ENCODE data around the gene ANXA8. TPM values are rescaled to one million over a fixed set of nuclear protein-coding genes. Genes with fewer than 3 reads are reported as not detected.
"Not testable (repeated sequence)": the region's sequence is repeated elsewhere in the genome, so short reads cannot be mapped to it uniquely, and the experiment has no call there.

The ANXA8 gene
- total RNA-seq, 1 experiment from 2014 or later, result 172 TPM

GRCh38 chr10:47484786-47485185 lies 871 bp upstream of the ANXA8 start:
- POLR2A ChIA-PET (ENCODE audit: unreplicated experiment); H3K27me3 ChIP-seq (ENCODE audit: insufficient read depth, low read depth); H3K79me2 ChIP-seq (ENCODE audit: low read depth); BruUV-seq (replicated peaks); H3K9me3 ChIP-seq (ENCODE audit: insufficient read depth, low read depth); H3K4me3 ChIP-seq; H3K4me1 ChIP-seq (replicated peaks; ENCODE audit: insufficient read depth); intact Hi-C loops (cut with micrococcal nuclease; ENCODE audit: unreplicated experiment); H3K27ac ChIP-seq; H3K4me2 ChIP-seq; DNase-seq; H3K9me2 ChIP-seq (ENCODE audit: insufficient read depth); CTCF ChIA-PET; H2AFZ ChIP-seq; H3F3A ChIP-seq (ENCODE audit: insufficient read depth, low read depth); H4K20me1 ChIP-seq (ENCODE audit: insufficient read depth); H3K36me3 ChIP-seq (ENCODE audit: low read depth): not testable (repeated sequence)

DNA sequence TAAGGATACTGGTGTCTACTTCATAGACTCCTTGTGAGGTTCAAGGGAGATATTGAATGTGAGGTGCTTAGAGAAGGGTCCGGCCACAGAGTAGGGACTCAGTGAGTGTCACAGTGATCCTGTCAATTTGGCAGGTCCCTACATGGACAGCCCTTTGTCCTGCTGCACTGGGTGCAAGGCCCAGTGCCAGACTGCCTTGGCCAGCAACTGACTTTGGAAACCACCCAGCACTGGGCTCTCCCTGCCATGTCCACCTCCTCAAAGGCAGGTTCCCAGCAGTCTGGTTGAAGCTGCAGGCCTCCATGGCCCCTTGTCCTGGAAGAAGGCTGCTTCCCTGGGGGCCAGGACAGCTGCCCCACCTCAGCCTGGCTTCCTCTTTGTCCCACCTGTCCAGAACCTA lies 1.5 kb downstream of the ANXA8 start:
- BruUV-seq (replicated peaks), result TSS peak; percentile 86
- H4K20me1 ChIP-seq (ENCODE audit: insufficient read depth); H3K4me1 ChIP-seq (replicated peaks; ENCODE audit: insufficient read depth); CTCF ChIA-PET; H3K9me3 ChIP-seq (ENCODE audit: insufficient read depth, low read depth); H3K27me3 ChIP-seq (ENCODE audit: insufficient read depth, low read depth); H3K4me2 ChIP-seq; intact Hi-C loops (cut with micrococcal nuclease; ENCODE audit: unreplicated experiment); H2AFZ ChIP-seq; H3K36me3 ChIP-seq (ENCODE audit: low read depth); H3K4me3 ChIP-seq; POLR2A ChIA-PET (ENCODE audit: unreplicated experiment); H3K9me2 ChIP-seq (ENCODE audit: insufficient read depth); H3F3A ChIP-seq (ENCODE audit: insufficient read depth, low read depth); DNase-seq; H3K27ac ChIP-seq; H3K79me2 ChIP-seq (ENCODE audit: low read depth): not testable (repeated sequence)

DNA sequence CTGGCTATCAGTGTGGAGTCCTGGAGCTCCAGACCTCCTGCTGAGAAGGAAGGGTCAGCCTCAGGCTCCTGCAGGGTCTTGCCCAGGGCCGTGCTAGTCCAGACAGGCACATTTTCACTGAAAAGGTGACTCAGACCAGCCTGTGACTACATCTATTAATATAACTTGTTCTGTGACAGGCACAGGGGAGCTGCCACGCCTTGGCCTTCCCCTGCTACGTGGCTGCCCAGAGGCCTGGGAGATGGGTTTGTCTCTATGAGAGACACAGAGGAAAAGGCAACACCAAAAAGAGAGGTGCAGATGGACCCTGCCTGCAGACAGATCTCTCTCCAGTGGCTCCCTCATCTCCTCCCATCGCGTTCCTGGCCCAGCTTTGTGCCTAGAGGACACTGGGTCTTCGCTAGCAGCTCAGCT lies 2.1 kb downstream of the ANXA8 start:
- CTCF ChIA-PET; H3F3A ChIP-seq (ENCODE audit: insufficient read depth, low read depth); intact Hi-C loops (cut with micrococcal nuclease; ENCODE audit: unreplicated experiment); H3K4me1 ChIP-seq (replicated peaks; ENCODE audit: insufficient read depth); H2AFZ ChIP-seq; H3K27me3 ChIP-seq (ENCODE audit: insufficient read depth, low read depth); H3K9me3 ChIP-seq (ENCODE audit: insufficient read depth, low read depth); H3K9me2 ChIP-seq (ENCODE audit: insufficient read depth); POLR2A ChIA-PET (ENCODE audit: unreplicated experiment); H3K4me3 ChIP-seq; H3K79me2 ChIP-seq (ENCODE audit: low read depth); H3K36me3 ChIP-seq (ENCODE audit: low read depth); H4K20me1 ChIP-seq (ENCODE audit: insufficient read depth); BruUV-seq (replicated peaks): not testable (repeated sequence)
- DNase-seq, result peak; percentile 35
- Histone ChIP-seq H3K27ac (peak overlapping the region; percentile 66), H3K4me2 (peak overlapping the region; percentile 59)

DNA sequence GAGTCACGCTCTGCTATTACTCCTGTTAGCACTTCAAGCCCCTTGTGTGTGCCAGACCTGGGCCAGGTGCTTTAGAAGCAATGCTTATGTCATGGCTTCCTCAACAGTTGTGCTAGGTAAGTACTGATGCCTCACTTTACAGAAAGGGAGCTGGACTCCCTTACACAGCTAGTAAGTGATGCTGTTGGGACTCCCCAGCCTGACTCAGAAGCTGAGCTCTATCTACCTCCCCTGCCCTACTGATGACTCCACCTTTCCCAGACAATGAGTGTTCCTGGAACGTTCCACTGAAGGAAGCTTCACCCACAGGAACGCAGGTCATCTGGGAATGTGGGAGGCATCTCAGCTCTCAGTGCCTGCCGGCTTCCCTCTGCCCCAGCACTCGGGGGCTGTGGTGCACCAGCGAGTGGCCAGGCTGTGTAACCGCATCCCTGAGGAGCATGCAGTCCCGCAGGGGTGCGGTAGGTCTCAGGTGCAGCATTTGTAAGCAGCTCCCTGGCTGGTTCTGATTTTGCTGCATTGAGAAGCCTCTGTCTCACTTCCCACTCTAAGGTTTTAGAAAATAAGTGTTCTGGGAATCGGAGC lies 2.6 kb downstream of the ANXA8 start:
- H3F3A ChIP-seq (ENCODE audit: insufficient read depth, low read depth); H3K9me3 ChIP-seq (ENCODE audit: insufficient read depth, low read depth); CTCF ChIA-PET; H4K20me1 ChIP-seq (ENCODE audit: insufficient read depth); H3K36me3 ChIP-seq (ENCODE audit: low read depth); H3K4me3 ChIP-seq; intact Hi-C loops (cut with micrococcal nuclease; ENCODE audit: unreplicated experiment); POLR2A ChIA-PET (ENCODE audit: unreplicated experiment); H3K27me3 ChIP-seq (ENCODE audit: insufficient read depth, low read depth); H3K79me2 ChIP-seq (ENCODE audit: low read depth); H3K9me2 ChIP-seq (ENCODE audit: insufficient read depth); H3K4me1 ChIP-seq (replicated peaks; ENCODE audit: insufficient read depth); BruUV-seq (replicated peaks); H2AFZ ChIP-seq: not testable (repeated sequence)
- peak; percentile 67 to 82 for DNase-seq
- Histone ChIP-seq H3K27ac (peak overlapping the region; percentile 66), H3K4me2 (peak overlapping the region; percentile 64)

GRCh38 chr10:47480133-47480532 lies 3.8 kb downstream of the ANXA8 start:
- H3F3A ChIP-seq (ENCODE audit: insufficient read depth, low read depth); H3K27me3 ChIP-seq (ENCODE audit: insufficient read depth, low read depth); H3K27ac ChIP-seq; H3K79me2 ChIP-seq (ENCODE audit: low read depth); H3K9me2 ChIP-seq (ENCODE audit: insufficient read depth); BruUV-seq (replicated peaks); POLR2A ChIA-PET (ENCODE audit: unreplicated experiment); H2AFZ ChIP-seq; H3K36me3 ChIP-seq (ENCODE audit: low read depth); H3K4me2 ChIP-seq; DNase-seq; intact Hi-C loops (cut with micrococcal nuclease; ENCODE audit: unreplicated experiment); H3K9me3 ChIP-seq (ENCODE audit: insufficient read depth, low read depth); H3K4me3 ChIP-seq; CTCF ChIA-PET; H4K20me1 ChIP-seq (ENCODE audit: insufficient read depth); H3K4me1 ChIP-seq (replicated peaks; ENCODE audit: insufficient read depth): not testable (repeated sequence)

DNA sequence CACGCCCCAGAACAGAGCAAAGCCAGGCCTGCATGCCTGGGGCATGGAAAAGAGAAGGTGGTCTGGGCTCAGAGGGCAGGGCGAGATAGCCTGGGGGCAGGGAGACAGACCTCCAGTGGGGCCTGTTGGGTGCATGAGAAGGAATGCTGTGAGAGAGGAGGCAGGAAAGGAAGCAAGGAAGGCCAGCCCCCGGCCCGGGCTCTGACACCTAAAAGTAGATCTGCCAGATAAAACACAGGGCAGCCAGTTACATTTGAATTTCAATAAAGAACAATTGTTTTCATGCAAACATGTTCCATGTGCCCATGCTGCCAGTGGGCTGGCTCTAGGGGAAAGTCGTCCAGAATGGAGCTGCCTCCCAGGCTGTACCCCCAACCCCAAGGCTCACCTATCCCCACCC lies 5.8 kb downstream of the ANXA8 start:
- H3K79me2 ChIP-seq (ENCODE audit: low read depth); H3K9me3 ChIP-seq (ENCODE audit: insufficient read depth, low read depth); H3K4me1 ChIP-seq (replicated peaks; ENCODE audit: insufficient read depth); H3K4me3 ChIP-seq; BruUV-seq (replicated peaks); H4K20me1 ChIP-seq (ENCODE audit: insufficient read depth); CTCF ChIA-PET; H3K27me3 ChIP-seq (ENCODE audit: insufficient read depth, low read depth); H3F3A ChIP-seq (ENCODE audit: insufficient read depth, low read depth); H3K4me2 ChIP-seq; POLR2A ChIA-PET (ENCODE audit: unreplicated experiment); DNase-seq; H3K9me2 ChIP-seq (ENCODE audit: insufficient read depth); H2AFZ ChIP-seq; H3K27ac ChIP-seq; H3K36me3 ChIP-seq (ENCODE audit: low read depth); intact Hi-C loops (cut with micrococcal nuclease; ENCODE audit: unreplicated experiment): not testable (repeated sequence)

- H3K9me2 ChIP-seq (ENCODE audit: insufficient read depth); BruUV-seq (replicated peaks); POLR2A ChIA-PET (ENCODE audit: unreplicated experiment); CTCF ChIA-PET; H3K27me3 ChIP-seq (ENCODE audit: insufficient read depth, low read depth); H3K79me2 ChIP-seq (ENCODE audit: low read depth); H4K20me1 ChIP-seq (ENCODE audit: insufficient read depth); H3F3A ChIP-seq (ENCODE audit: insufficient read depth, low read depth); H3K9me3 ChIP-seq (ENCODE audit: insufficient read depth, low read depth); H2AFZ ChIP-seq; H3K4me2 ChIP-seq; DNase-seq; H3K36me3 ChIP-seq (ENCODE audit: low read depth); H3K4me1 ChIP-seq (replicated peaks; ENCODE audit: insufficient read depth); H3K4me3 ChIP-seq; H3K27ac ChIP-seq; intact Hi-C loops (cut with micrococcal nuclease; ENCODE audit: unreplicated experiment): not testable (repeated sequence)
Measured at GRCh38 chr10:47477078-47477477, 6.8 kb downstream of the ANXA8 start.

DNA sequence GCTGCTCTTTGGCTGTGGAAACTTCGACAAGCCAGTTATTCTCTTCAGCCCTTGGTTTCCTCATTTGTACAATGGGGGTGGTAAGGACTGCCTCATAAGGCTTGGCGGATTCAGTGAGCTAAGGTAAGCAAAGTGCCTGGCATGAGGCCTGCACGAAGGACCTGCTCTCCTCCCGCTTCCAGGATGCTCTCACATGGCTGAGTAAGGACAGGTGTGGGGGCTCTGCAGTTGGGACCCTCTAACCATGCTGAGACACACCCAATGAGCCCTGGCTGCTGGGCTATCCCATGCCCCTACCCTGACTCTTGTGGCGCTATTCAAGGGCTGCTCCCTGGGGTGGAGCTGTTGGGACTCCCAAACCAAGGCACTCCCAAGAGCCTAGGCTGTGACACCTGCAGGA lies 8.8 kb downstream of the ANXA8 start:
- intact Hi-C loops (cut with micrococcal nuclease; ENCODE audit: unreplicated experiment); BruUV-seq (replicated peaks); H3K27ac ChIP-seq; H3F3A ChIP-seq (ENCODE audit: insufficient read depth, low read depth); H3K4me1 ChIP-seq (replicated peaks; ENCODE audit: insufficient read depth); DNase-seq; H3K4me2 ChIP-seq; H3K4me3 ChIP-seq; H3K27me3 ChIP-seq (ENCODE audit: insufficient read depth, low read depth); H3K9me2 ChIP-seq (ENCODE audit: insufficient read depth); H3K36me3 ChIP-seq (ENCODE audit: low read depth); H2AFZ ChIP-seq; H4K20me1 ChIP-seq (ENCODE audit: insufficient read depth); POLR2A ChIA-PET (ENCODE audit: unreplicated experiment); H3K9me3 ChIP-seq (ENCODE audit: insufficient read depth, low read depth); CTCF ChIA-PET; H3K79me2 ChIP-seq (ENCODE audit: low read depth): not testable (repeated sequence)

All from PC-9 (cell line).